Lower leg skin (tissue), 3 donors: ENCODE data around the gene ZNF155.

ENCODE experiments used
- CTCF ChIP-seq, 3 donors: fragments of 450-650 bp; IDR thresholded peaks; one replicate each; pipeline ENCODE4 v1.5.1; 2016; ENCODE audit warnings: antibody characterized with exemption in 3 of 3, mild to moderate bottlenecking in 3 of 3, moderate library complexity in 2 of 3
- POLR2A ChIP-seq, 2 donors: fragments of 450-650 bp; IDR thresholded peaks; one replicate each; pipeline ENCODE4 v1.6.1; 2016 to 2017; ENCODE audit warnings: antibody characterized with exemption in 2 of 2, mild to moderate bottlenecking in 1 of 2, moderate library complexity in 1 of 2

DNA sequence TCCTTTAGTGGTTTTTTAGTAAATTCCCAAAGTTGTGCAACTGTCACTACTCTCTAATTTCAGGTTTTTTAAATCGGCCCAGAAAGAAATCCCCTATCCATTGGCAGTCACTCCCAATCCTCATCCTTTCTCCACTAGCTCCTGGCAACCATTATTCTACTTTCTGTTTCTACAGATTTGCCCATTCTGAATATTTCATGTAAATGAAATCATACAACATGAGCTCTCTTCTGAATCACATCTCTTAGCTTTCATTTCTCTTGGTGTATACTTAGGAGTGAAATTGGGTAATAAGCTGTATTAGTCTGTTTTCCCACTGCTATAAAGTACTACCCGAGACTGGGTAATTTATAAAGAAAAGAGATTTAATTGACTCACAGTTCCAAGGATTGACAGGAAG is 58.2 kb downstream of the ZNF155 start:
- TF ChIP-seq CTCF (IDR thresholded peaks at IDR 0.05) (no peak), POLR2A (IDR thresholded peaks at IDR 0.05) (no peak)
